ENCODE measurements around the gene MAP7.

DNA sequence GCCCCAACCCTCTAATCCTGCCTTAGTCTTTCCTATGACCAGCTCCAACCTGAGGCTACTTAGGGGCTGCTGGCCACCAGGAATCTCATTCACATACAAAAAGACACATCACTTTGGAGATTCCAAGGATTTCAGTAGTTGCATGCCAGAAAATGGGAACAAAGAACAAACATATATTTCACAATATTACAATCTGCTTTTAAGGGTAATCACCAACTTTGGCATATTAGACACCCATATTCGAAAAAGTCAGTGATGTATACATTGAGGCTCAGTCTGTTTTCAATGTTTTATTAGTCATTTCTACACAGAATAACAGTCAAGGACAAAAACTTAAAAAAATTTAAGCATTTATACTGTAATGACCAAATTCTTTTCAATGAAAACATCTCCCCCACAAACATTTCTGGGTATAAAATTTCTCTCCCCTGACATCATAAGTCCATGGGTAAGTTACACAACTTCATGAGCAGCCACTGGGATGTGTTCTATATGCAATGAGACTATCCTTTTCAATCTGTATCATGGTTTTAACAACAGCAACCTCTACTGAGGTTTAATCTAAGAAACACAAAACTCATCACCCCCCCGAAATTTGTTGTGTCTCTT is 103.5 kb downstream of the MAP7 start:
- TF ChIP-seq, protein P1, sequence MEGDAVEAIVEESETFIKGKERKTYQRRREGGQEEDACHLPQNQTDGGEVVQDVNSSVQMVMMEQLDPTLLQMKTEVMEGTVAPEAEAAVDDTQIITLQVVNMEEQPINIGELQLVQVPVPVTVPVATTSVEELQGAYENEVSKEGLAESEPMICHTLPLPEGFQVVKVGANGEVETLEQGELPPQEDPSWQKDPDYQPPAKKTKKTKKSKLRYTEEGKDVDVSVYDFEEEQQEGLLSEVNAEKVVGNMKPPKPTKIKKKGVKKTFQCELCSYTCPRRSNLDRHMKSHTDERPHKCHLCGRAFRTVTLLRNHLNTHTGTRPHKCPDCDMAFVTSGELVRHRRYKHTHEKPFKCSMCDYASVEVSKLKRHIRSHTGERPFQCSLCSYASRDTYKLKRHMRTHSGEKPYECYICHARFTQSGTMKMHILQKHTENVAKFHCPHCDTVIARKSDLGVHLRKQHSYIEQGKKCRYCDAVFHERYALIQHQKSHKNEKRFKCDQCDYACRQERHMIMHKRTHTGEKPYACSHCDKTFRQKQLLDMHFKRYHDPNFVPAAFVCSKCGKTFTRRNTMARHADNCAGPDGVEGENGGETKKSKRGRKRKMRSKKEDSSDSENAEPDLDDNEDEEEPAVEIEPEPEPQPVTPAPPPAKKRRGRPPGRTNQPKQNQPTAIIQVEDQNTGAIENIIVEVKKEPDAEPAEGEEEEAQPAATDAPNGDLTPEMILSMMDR (IDR thresholded peaks at IDR 0.05; ENCODE audit: low read depth, low read length, missing input control): no peak
- TF ChIP-seq, protein P2, sequence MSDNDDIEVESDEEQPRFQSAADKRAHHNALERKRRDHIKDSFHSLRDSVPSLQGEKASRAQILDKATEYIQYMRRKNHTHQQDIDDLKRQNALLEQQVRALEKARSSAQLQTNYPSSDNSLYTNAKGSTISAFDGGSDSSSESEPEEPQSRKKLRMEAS (IDR thresholded peaks at IDR 0.05): no peak
- TF ChIP-seq, protein P3, sequence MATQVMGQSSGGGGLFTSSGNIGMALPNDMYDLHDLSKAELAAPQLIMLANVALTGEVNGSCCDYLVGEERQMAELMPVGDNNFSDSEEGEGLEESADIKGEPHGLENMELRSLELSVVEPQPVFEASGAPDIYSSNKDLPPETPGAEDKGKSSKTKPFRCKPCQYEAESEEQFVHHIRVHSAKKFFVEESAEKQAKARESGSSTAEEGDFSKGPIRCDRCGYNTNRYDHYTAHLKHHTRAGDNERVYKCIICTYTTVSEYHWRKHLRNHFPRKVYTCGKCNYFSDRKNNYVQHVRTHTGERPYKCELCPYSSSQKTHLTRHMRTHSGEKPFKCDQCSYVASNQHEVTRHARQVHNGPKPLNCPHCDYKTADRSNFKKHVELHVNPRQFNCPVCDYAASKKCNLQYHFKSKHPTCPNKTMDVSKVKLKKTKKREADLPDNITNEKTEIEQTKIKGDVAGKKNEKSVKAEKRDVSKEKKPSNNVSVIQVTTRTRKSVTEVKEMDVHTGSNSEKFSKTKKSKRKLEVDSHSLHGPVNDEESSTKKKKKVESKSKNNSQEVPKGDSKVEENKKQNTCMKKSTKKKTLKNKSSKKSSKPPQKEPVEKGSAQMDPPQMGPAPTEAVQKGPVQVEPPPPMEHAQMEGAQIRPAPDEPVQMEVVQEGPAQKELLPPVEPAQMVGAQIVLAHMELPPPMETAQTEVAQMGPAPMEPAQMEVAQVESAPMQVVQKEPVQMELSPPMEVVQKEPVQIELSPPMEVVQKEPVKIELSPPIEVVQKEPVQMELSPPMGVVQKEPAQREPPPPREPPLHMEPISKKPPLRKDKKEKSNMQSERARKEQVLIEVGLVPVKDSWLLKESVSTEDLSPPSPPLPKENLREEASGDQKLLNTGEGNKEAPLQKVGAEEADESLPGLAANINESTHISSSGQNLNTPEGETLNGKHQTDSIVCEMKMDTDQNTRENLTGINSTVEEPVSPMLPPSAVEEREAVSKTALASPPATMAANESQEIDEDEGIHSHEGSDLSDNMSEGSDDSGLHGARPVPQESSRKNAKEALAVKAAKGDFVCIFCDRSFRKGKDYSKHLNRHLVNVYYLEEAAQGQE (IDR thresholded peaks at IDR 0.05): no peak
- TF ChIP-seq, protein P4, sequence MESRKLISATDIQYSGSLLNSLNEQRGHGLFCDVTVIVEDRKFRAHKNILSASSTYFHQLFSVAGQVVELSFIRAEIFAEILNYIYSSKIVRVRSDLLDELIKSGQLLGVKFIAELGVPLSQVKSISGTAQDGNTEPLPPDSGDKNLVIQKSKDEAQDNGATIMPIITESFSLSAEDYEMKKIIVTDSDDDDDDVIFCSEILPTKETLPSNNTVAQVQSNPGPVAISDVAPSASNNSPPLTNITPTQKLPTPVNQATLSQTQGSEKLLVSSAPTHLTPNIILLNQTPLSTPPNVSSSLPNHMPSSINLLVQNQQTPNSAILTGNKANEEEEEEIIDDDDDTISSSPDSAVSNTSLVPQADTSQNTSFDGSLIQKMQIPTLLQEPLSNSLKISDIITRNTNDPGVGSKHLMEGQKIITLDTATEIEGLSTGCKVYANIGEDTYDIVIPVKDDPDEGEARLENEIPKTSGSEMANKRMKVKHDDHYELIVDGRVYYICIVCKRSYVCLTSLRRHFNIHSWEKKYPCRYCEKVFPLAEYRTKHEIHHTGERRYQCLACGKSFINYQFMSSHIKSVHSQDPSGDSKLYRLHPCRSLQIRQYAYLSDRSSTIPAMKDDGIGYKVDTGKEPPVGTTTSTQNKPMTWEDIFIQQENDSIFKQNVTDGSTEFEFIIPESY (IDR thresholded peaks at IDR 0.05): no peak
- TF ChIP-seq GABPA (IDR thresholded peaks at IDR 0.05 in 1 of 2, conservative IDR thresholded peaks at IDR 0.05 in 1 of 2): no peak
- no peak for TF ChIP-seq HNF4G (IDR thresholded peaks at IDR 0.05)
- TF ChIP-seq, protein P5, sequence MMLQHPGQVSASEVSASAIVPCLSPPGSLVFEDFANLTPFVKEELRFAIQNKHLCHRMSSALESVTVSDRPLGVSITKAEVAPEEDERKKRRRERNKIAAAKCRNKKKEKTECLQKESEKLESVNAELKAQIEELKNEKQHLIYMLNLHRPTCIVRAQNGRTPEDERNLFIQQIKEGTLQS (IDR thresholded peaks at IDR 0.05): no peak
- no peak for TF ChIP-seq HNF4A (conservative IDR thresholded peaks at IDR 0.05)
- no peak for TF ChIP-seq YY1 (IDR thresholded peaks at IDR 0.05)
